Measurements from ENCODE around the gene PRUNE2. TPM values are rescaled to one million over a fixed set of nuclear protein-coding genes. Genes with fewer than 3 reads are reported as not detected.
"Not testable (repeated sequence)": the region's sequence is repeated elsewhere in the genome, so short reads cannot be mapped to it uniquely, and the experiment has no call there.

Gene PRUNE2
- total and polyA plus RNA-seq, 12 donors: 0.87 to 5.7 (median 1.6) TPM

DNA sequence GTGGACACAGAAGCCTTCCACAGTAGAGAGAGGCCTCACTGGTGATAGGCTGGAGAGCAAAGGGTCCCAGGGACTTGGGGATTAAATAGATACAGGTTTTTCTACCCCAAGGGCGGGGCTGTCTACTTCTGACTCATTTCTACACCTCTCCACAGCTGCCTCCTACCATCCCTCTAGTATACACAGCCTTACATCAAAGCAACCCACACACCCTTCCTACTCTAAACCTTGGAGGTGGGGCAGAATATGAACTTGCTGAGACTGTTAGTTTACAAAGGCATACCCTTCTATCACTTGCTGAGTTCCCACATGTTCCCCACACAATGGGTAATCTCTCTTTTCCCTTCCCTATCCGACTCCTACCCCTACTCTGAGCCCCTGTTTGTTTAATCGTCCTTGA is 161.6 kb downstream of the PRUNE2 start:
- H3K36me3 ChIP-seq: no peaks in the 10 kb centered on the region
- no peak for TF ChIP-seq CTCF (IDR thresholded peaks at IDR 0.05)
- intact Hi-C loops (cut with DNase I): loop anchor here in 1 of 10 donors (10.0 kb wide), 1 partner anchor 130 kb away; no protein-coding TSS in a partner anchor
- H3K4me1 ChIP-seq: no peaks in the 10 kb centered on the region
- no peak for DNase-seq
- no peak overlapping the region for H3K4me3 ChIP-seq
- H3K27ac ChIP-seq: no peak overlapping the region
- WGBS, 2 donors: 66% methylated on average over 3 of the region's 3 CpGs
- H3K27me3 ChIP-seq: no peaks in the 10 kb centered on the region
- peaks cover 0 to 15% (median 0%) of the 10 kb centered on the region in 11 donors for H3K9me3 ChIP-seq
- ATAC-seq: no peak

DNA sequence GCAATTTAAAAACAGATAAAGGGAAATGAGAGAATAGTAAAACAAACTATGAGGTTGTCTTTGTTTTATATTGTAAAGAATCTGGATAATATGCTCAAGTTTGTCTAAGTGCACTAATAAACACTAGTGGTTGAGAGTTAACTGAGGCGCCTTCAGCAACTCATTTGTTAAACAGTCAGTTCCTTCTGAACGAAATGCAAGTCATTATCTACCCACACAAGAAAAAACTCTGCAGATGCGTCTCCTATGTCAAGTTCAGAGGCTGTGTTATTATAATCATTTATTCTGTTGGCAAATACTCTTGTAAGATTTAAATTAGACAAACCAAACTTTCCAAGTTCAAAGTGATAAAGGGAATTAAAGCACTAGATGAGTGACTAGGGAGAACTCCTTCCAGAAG is 162.0 kb downstream of the PRUNE2 start:
- Histone ChIP-seq H3K36me3 (no peaks in the 10 kb centered on the region), H3K9me3 (peaks cover 0 to 15% (median 0%) of the 10 kb centered on the region in 11 donors), H3K27ac (no peak overlapping the region), H3K27me3 (peaks cover 0 to 2% (median 0%) of the 10 kb centered on the region in 7 donors), H3K4me3 (no peak overlapping the region), H3K4me1 (no peaks in the 10 kb centered on the region)
- intact Hi-C loops (cut with DNase I): loop anchor here in 1 of 10 donors (10.0 kb wide), 1 partner anchor 131 kb away; no protein-coding TSS in a partner anchor
- no peak for TF ChIP-seq CTCF (IDR thresholded peaks at IDR 0.05)
- no peak for DNase-seq
- 62 to 72% methylated on average over 3 of the region's 3 CpGs for WGBS, 2 donors
- no peak for ATAC-seq

DNA sequence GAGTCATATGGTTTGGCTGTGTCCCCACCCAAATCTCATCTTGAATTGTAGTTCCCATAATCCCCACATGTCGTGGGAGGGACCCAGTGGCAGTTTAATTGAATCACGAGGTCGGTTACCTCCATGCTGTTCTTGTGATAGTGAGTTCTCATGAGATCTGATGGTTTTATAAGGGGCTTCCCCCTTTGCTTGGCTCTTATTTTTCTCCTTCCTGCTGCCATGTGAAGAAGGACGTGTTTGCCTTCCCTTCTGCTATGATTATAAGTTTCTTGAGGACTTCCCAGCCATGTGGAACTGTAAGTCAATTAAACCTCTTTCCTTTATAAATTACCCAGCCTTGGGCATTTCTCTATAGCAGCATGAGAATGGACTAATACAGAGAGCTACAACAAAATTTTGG is 163.0 kb downstream of the PRUNE2 start:
- H3K36me3 ChIP-seq, DNase-seq, H3K4me3 ChIP-seq, H3K27ac ChIP-seq, H3K4me1 ChIP-seq, ATAC-seq: not testable (repeated sequence)
- intact Hi-C loops (cut with DNase I): loop anchor here in 1 of 10 donors (10.0 kb wide), 1 partner anchor 132 kb away; no protein-coding TSS in a partner anchor
- peaks cover 0 to 15% (median 0%) of the 10 kb centered on the region in 11 donors for H3K9me3 ChIP-seq
- peaks cover 0 to 10% (median 0%) of the 10 kb centered on the region in 7 donors for H3K27me3 ChIP-seq
- 73 to 83% methylated on average over 4 of the region's 4 CpGs for WGBS, 2 donors

- WGBS, 2 donors: 67 to 82% methylated on average over 5 of the region's 5 CpGs
- Histone ChIP-seq H3K4me3 (no peak overlapping the region), H3K36me3 (no peaks in the 10 kb centered on the region), H3K27me3 (peaks cover 0 to 14% (median 0%) of the 10 kb centered on the region in 7 donors), H3K9me3 (peaks cover 0 to 15% (median 0%) of the 10 kb centered on the region in 11 donors), H3K27ac (no peak overlapping the region), H3K4me1 (no peaks in the 10 kb centered on the region)
- intact Hi-C loops (cut with DNase I): loop anchor here in 1 of 10 donors (10.0 kb wide), 1 partner anchor 133 kb away; no protein-coding TSS in a partner anchor
- no peak for DNase-seq
- TF ChIP-seq CTCF (IDR thresholded peaks at IDR 0.05): no peak
- ATAC-seq: no peak
Observed at GRCh38 chr9:76741524-76741923, 164.4 kb downstream of the PRUNE2 start.

GRCh38 chr9:76738402-76738801 is 167.5 kb downstream of the PRUNE2 start:
- no peak overlapping the region for H3K4me3 ChIP-seq
- intact Hi-C loops (cut with DNase I): no loop called here
- no peaks in the 10 kb centered on the region for H3K4me1 ChIP-seq
- WGBS, 2 donors: 67 to 79% methylated on average over 5 of the region's 5 CpGs
- ATAC-seq (no peak), DNase-seq (no peak)
- no peak for TF ChIP-seq CTCF (IDR thresholded peaks at IDR 0.05)
- H3K9me3 ChIP-seq: peaks cover 0 to 8% (median 0%) of the 10 kb centered on the region in 11 donors
- H3K27me3 ChIP-seq: peaks cover 0 to 14% (median 0%) of the 10 kb centered on the region in 7 donors
- no peak overlapping the region for H3K27ac ChIP-seq
- no peaks in the 10 kb centered on the region for H3K36me3 ChIP-seq

All from heart right ventricle (tissue), 16 donors.